Progenitor cell of endocrine pancreas (in vitro differentiated cells): Measurements from ENCODE around the gene SLX4. TPM values are rescaled to one million over a fixed set of nuclear protein-coding genes. Genes with fewer than 3 reads are reported as not detected.
"Not testable (repeated sequence)": the region's sequence is repeated elsewhere in the genome, so short reads cannot be mapped to it uniquely, and the experiment has no call there.

Source experiments
- DNase-seq: peaks from one replicate; pipeline ENCODE4 v3.0.0; 2021; ENCODE audit warnings: low spot score; ENCODE audit not compliant: unreplicated experiment
- H3K27ac Mint-ChIP-seq: 2 replicates; pipeline ENCODE4 v1.8.0; 2021; ENCODE audit warnings: mild to moderate bottlenecking, moderate library complexity, mixed read lengths
- H3K27me3 Mint-ChIP-seq: 2 replicates; pipeline ENCODE4 v1.8.0; 2021; ENCODE audit warnings: mixed read lengths
- H3K36me3 Mint-ChIP-seq: 2 replicates; pipeline ENCODE4 v1.8.0; 2022; ENCODE audit warnings: mixed read lengths; ENCODE audit not compliant: insufficient read depth
- H3K4me1 Mint-ChIP-seq: 2 replicates; pipeline ENCODE4 v1.8.0; 2021; ENCODE audit warnings: low read depth, mixed read lengths
- H3K4me3 Mint-ChIP-seq: 2 replicates; pipeline ENCODE4 v1.8.0; 2021; ENCODE audit warnings: low read depth, mild to moderate bottlenecking, moderate library complexity, mixed read lengths
- H3K9me3 Mint-ChIP-seq: 2 replicates; pipeline ENCODE4 v1.8.0; 2021; ENCODE audit warnings: low read depth, mixed read lengths
- long read RNA-seq: library from polyadenylated mRNA; unstranded; transcript quantifications from one replicate; pipeline ENCODE4 v2.0.0, GENCODE V29; 2020
- total RNA-seq: library from RNA; stranded (reverse); gene quantifications from 2 replicates; pipeline ENCODE4 v1.2.1, GENCODE V29; 2021
- TF ChIP-seq, protein P1 (sequence below): fragments of 200-600 bp; sonication (generic); IDR thresholded peaks from one replicate; pipeline ENCODE4 v1.5.0; 2021; ENCODE audit warnings: antibody characterized with exemption, mild to moderate bottlenecking; ENCODE audit not compliant: unreplicated experiment

Gene SLX4, protein sequence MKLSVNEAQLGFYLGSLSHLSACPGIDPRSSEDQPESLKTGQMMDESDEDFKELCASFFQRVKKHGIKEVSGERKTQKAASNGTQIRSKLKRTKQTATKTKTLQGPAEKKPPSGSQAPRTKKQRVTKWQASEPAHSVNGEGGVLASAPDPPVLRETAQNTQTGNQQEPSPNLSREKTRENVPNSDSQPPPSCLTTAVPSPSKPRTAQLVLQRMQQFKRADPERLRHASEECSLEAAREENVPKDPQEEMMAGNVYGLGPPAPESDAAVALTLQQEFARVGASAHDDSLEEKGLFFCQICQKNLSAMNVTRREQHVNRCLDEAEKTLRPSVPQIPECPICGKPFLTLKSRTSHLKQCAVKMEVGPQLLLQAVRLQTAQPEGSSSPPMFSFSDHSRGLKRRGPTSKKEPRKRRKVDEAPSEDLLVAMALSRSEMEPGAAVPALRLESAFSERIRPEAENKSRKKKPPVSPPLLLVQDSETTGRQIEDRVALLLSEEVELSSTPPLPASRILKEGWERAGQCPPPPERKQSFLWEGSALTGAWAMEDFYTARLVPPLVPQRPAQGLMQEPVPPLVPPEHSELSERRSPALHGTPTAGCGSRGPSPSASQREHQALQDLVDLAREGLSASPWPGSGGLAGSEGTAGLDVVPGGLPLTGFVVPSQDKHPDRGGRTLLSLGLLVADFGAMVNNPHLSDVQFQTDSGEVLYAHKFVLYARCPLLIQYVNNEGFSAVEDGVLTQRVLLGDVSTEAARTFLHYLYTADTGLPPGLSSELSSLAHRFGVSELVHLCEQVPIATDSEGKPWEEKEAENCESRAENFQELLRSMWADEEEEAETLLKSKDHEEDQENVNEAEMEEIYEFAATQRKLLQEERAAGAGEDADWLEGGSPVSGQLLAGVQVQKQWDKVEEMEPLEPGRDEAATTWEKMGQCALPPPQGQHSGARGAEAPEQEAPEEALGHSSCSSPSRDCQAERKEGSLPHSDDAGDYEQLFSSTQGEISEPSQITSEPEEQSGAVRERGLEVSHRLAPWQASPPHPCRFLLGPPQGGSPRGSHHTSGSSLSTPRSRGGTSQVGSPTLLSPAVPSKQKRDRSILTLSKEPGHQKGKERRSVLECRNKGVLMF (N-terminal part only)
- 13.8 and 14.0 TPM in 2 replicates for total RNA-seq
- long read RNA-seq, partial matches to known transcripts: 1 of 1 reads
- long read RNA-seq, other reads (novel, unspliced or antisense): 0 of 1 reads

DNA sequence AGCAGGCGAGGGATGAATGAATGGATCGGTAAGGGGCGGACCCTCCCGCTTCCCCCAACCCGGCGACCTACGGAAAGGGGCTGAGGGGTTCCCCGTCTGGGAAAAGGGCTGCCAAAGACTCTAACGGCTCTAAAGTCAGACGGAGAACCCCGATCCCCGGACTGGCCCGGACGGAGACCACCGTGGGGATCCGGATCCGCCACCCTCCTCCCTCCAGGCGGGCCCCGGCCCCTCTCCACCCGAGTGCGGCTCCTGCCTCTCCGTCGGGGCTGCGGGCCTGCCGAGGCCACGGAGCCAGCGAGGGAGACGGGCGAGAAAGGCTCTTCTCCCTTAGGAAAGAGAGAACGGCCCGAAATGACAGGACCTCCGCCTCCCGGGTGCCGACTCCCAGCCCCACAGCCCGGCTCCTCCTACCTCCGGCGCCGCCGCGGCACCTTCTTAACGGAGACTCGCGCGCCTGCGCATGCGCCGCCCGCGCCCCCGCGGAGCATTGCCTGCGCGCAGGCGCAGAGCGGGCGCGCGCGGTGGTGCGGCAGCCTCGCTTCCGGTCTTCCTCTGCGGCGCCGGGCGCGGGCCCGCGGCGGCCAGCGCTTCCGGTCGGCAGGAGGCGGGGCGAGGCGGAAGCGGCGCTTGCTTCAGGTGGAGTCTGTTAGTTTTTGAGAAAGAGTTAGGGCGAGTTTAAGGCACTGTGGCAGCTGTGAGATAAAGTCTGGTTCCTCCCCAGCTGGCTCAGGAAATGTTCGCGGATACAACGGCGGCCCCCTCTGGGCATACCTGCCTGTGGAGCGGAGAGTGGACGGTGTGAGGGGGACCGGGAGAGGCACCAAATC, at the start of gene SLX4:
TSS of gene SLX4 (minus strand) at position 461 of the 830 bp plus-strand sequence. CDS start 2,642 bp downstream, outside the sequence.
- peak; percentile 89 for DNase-seq
- H3K36me3 Mint-ChIP-seq: peaks cover 9% of the 10 kb centered on the region
- peak within 1 kb of the TSS; percentile 99 for H3K27ac Mint-ChIP-seq
- H3K27me3 Mint-ChIP-seq: no peaks in the 10 kb centered on the region
- H3K9me3 Mint-ChIP-seq: no peaks in the 10 kb centered on the region
- TF ChIP-seq, protein P1, sequence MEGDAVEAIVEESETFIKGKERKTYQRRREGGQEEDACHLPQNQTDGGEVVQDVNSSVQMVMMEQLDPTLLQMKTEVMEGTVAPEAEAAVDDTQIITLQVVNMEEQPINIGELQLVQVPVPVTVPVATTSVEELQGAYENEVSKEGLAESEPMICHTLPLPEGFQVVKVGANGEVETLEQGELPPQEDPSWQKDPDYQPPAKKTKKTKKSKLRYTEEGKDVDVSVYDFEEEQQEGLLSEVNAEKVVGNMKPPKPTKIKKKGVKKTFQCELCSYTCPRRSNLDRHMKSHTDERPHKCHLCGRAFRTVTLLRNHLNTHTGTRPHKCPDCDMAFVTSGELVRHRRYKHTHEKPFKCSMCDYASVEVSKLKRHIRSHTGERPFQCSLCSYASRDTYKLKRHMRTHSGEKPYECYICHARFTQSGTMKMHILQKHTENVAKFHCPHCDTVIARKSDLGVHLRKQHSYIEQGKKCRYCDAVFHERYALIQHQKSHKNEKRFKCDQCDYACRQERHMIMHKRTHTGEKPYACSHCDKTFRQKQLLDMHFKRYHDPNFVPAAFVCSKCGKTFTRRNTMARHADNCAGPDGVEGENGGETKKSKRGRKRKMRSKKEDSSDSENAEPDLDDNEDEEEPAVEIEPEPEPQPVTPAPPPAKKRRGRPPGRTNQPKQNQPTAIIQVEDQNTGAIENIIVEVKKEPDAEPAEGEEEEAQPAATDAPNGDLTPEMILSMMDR: no peak
- peak within 1 kb of the TSS; percentile 100 for H3K4me3 Mint-ChIP-seq
- peaks cover 27% of the 10 kb centered on the region for H3K4me1 Mint-ChIP-seq

DNA sequence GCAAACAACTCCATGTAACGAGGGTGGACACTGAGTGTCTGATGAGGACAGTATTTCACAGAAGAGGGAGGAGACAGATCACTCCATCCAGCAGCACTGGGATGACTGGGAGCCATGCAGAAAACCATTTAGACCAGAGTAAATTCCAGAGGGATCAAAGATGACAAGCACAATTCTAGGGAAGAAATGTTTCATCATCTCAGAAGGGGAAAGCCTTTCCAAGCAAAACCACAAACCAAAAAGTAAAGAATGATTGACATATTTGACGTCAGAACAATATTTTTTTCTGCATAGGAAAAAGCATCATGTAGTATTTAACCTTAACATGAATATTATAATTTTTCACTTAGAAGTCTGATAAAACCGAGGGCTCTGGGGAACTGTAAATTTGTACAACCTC, 47.8 kb upstream of the SLX4 start:
- TF ChIP-seq, protein P1: no peak
- H3K27me3 Mint-ChIP-seq: no peaks in the 10 kb centered on the region
- peaks cover 28% of the 10 kb centered on the region for H3K36me3 Mint-ChIP-seq
- H3K4me1 Mint-ChIP-seq: peaks cover 15% of the 10 kb centered on the region
- H3K9me3 Mint-ChIP-seq: no peaks in the 10 kb centered on the region
- no peak for DNase-seq
- no peak overlapping the region for H3K27ac Mint-ChIP-seq
- H3K4me3 Mint-ChIP-seq: no peak overlapping the region

DNA sequence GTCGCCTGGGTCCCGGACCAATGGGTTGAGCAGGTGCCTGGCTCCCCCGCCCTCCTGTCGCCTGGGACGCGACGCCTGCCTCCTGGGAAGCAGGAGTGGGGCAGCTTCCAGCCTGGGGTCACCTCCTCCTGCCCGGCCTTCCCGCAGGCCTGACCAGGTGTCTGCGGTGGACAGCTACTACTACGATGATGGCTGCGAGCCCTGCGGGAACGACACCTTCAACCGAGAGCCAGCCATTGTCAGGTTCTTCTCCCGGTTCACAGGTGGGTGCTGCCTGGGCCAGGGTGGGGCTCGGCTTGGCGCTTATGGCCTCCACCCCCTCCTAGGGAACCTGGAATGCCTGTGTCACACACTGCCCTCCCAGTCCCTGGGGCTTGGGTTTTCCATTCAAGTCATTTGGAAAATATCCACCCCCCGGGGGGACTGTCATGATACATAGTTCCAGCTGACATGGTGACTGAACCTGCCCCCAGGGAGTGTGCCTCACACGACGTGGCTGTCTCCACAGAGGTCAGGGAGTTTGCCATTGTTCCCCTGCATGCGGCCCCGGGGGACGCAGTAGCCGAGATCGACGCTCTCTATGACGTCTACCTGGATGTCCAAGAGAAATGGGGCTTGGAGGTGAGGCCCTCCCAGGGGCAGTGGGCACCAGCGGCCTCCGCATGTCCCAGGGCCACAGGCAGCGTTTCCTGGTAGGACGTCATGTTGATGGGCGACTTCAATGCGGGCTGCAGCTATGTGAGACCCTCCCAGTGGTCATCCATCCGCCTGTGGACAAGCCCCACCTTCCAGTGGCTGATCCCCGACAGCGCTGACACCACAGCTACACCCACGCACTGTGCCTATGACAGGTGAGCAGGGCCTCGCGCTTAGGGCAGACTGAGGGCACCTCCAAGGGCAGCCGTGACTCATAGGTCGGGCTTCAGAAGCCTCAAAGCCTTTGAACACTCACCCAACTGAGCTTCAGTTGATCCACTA, 45.4 kb upstream of the SLX4 start:
- Mint-ChIP-seq H3K4me3 (no peak overlapping the region), H3K9me3 (no peaks in the 10 kb centered on the region), H3K27ac (peak overlapping the region; percentile 83), H3K27me3 (no peaks in the 10 kb centered on the region), H3K36me3 (peaks cover 26% of the 10 kb centered on the region), H3K4me1 (peaks cover 17% of the 10 kb centered on the region)
- DNase-seq: no peak
- TF ChIP-seq, protein P1: no peak

DNA sequence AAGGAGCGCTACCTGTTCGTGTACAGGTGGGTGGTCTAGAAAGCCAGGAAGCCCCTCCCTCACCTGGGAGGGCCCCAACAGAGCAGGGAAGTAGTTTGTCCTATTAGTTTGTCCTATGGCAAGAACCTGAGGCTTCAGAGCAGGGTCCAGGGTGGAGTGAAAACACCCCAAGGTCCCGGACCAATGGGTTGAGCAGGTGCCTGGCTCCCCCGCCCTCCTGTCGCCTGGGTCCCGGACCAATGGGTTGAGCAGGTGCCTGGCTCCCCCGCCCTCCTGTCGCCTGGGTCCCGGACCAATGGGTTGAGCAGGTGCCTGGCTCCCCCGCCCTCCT, 44.7 kb upstream of the SLX4 start:
- not testable (repeated sequence) for H3K9me3 Mint-ChIP-seq, DNase-seq, H3K4me3 Mint-ChIP-seq, H3K27me3 Mint-ChIP-seq
- Mint-ChIP-seq H3K36me3 (peaks cover 26% of the 10 kb centered on the region), H3K27ac (peak overlapping the region; percentile 77), H3K4me1 (peaks cover 17% of the 10 kb centered on the region)
